Prostate gland (tissue), 2 donors: ENCODE measurements around the gene MBOAT1.

ENCODE experiments used
- POLR2A ChIP-seq: fragments of 450-650 bp; IDR thresholded peaks from one replicate; pipeline ENCODE4 v1.6.1; 2016; ENCODE audit warnings: antibody characterized with exemption, mild to moderate bottlenecking
- TF ChIP-seq, protein P1 (sequence below), 4 experiments: fragments of 200-600 bp in 2 of 4; fragments of 450-650 bp in 2 of 4; sonication (generic) in 2 of 4; IDR thresholded peaks; 1 replicate in 3 of 4; 2 replicates in 1 of 4; pipeline ENCODE4 v1.5.1; 2016 to 2019; ENCODE audit warnings: antibody characterized with exemption in 4 of 4, mild to moderate bottlenecking in 2 of 4, moderate library complexity in 2 of 4

DNA sequence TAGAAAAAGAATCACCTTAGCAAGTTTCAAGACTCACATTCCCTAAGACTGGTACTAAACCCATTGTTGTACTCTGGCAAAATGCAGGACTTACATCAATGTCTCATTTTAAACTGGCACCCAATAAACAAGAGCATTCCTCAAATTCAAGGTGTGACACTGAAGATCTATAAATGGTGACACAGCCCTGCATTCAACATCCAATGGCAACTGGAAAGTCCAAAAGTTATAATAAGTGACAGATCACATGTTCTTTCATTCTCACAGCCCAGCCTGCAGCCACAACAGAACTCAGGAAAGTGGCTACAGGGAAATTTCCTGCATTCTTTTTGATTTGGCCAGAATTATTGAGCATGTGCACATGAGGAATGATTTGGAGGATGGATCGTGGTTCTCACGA lies 57.5 kb downstream of the MBOAT1 start:
- TF ChIP-seq, protein P1, sequence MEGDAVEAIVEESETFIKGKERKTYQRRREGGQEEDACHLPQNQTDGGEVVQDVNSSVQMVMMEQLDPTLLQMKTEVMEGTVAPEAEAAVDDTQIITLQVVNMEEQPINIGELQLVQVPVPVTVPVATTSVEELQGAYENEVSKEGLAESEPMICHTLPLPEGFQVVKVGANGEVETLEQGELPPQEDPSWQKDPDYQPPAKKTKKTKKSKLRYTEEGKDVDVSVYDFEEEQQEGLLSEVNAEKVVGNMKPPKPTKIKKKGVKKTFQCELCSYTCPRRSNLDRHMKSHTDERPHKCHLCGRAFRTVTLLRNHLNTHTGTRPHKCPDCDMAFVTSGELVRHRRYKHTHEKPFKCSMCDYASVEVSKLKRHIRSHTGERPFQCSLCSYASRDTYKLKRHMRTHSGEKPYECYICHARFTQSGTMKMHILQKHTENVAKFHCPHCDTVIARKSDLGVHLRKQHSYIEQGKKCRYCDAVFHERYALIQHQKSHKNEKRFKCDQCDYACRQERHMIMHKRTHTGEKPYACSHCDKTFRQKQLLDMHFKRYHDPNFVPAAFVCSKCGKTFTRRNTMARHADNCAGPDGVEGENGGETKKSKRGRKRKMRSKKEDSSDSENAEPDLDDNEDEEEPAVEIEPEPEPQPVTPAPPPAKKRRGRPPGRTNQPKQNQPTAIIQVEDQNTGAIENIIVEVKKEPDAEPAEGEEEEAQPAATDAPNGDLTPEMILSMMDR (IDR thresholded peaks at IDR 0.05): no peak
- TF ChIP-seq POLR2A: no peak
